NCI-H526 treated with DMSO at 0.1 percent for 48 hours (cell line): ENCODE measurements around the gene HOXB9.
A peak's percentile ranks its signal among the peaks of the same experiment; 100 is the strongest.

ENCODE experiments used
- DNase-seq: peaks from one replicate; lab custom pipeline; 2025; lab: John Stamatoyannopoulos, UW

Gene HOXB9

DNA sequence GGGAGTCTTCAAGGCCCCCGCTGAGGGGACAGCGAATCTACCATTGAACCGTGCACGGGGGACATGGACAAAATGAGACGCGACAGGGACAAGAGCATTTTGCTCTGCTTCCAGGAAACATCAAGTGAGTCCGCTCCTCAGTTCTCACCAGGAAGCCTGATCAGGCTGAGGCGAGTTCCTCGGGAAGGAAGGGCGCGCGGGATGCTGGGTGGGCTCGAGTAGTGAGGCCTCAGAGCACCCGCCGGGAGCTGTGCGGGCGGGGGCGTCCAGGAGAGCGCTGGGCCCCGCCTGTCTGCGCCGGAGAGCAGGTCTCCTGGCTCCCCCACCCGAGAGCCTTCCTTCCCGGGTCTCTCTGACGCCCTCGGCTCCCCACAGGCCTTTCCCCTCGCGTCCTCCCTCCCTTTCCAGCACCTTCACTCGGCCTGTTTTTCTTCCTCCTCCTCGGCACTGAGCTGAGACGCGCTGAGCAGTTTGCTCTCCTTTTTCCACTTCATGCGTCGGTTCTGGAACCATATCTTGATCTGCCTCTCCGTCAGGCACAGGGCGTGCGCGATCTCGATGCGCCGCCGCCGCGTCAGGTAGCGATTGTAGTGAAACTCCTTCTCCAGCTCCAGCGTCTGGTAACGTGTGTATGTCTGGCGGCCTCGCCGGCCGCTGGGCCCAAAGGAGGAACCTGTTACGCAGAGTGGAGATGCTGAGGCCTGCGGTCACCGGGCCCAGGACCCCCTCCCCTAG is 30.0 kb downstream of the HOXB9 start:
- no peak for DNase-seq

DNA sequence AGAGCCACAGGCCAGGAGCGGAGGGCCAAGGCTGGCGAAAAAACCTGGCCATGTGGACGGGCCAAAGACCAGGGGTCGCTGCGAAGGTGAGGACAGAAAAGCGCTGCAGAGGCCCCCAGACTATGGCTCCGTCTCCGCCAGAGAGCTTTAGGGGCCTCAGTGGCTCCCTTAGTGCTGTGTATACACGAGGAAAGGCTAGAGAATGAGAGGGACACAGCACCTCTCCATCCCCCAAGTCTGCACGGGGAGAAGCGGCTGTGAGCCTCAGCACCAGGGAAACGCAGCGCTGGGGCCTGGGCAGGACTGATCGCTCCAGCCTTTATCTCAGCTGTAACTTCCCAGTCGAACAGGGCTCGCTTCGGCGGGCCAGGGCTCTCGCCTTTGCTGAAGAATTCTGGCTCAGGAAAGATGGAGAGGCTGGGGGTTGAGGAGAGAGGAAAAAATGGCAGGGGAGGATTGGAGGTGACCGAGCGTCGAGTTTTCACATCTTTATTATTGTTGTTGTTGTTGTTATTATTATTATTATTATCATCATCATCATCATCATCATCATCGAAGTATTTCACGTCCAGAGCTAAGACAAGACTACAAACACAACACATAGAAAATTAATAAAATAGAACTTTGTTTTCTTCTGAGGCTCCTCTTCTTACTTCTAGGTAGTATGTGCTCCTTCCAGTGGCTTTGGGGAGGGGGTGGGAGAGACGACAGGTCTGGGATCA is 30.7 kb downstream of the HOXB9 start:
- DNase-seq: no peak

DNA sequence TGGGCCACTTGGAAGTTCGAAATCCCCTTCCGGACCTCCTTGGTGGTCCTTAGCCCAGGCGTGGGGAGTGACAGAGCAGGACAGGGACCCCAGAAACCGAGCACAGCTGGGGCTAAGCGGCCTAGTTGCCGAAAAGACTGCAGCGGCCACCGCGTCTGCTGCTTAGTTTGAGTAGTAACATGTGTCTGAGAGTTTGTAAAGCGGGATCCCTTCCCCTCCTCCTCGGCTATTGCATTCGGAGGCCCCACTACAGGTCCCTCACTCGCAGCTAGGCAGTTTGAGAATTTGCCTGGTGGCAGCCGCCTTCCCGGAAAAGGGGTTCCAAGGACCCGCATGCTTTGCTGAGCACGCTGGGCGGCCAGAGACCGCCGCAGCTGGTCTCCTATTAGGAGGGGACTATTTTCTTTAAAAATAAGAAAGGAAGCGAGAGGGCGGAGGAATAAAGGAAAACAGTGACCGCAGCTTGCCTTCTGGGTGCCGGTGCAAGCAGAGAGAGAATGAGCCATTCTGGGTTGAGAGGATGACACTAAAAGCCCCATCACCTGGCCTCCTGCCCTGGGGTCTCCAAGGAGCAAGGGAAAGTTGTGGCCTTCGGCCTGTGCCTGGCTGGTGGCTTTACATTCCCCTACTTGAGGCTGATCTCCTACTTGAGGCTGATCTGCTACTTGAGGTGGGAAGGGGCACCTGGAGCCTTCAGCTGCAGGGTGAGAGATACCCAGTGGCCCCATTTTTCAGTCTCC is 31.4 kb downstream of the HOXB9 start:
- no peak for DNase-seq

DNA sequence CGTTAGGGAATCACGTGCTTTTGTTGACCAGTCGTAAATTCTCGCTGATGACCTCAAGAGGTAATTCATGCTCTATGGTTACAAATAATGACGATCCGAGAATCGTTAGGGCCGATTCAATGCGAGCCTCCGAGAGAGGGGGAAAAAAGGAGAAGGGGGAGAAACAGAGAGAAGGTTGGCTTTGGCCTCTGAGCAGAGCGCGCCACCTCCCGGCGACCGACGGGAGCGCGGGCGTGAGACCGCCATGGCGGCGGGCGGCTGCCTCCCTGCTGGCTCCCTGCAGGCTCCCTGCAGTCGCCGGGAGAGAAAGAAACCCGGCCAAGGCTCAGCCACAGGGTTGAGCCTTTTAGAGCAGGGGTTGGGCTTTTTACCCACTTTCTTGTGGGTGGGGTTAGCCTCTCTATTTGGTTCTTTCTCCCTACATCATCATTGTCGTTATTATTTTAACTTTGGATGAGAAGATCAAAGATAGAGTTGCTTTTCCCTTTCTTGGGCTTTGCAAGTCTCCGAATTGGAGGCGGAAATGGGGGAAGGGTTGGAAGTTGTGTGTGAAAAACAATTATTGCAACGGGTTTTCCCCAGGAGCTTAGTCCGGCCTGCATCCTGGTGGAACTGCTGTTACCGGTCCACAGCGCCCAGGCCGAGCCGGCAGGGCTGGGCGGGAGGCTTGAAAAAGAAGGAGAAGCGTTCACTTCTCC is 32.2 kb downstream of the HOXB9 start:
- peak; percentile 68 for DNase-seq

DNA sequence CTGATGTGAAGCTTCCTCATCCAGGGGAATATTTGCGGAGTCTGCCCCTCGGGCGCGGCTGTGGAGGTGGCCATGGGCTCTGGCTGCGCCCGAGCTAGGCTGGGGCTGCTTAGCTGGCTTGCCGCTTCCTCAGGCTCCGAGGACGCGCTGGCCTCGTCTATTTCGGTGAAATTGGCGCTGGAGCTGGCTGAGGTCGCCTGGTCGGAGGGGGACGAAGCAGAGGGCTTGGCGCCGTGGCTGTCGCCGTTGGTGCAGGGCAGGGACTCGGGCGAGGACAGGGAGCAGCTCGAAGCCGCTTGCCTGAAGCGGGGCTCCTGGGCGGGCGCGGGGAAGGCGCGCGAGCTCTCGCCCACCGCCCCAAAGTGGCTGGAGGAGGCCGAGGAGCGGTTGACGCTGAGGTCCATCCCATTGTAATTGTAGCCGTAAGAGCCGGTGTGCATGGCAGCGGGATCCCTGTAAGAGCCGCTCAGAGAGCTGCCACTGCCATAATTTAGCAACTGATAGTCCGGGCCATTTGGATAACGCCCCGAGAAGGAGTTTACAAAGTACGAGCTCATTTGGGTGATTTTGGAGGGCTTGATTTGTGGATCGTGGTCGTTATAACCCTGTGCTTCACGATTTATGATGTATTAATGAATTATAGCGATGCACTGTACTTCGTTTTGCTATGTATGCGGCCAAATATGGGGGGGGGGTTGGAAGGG is 32.9 kb downstream of the HOXB9 start, which contains the start of gene HOXB5:
Gene HOXB5 (minus strand): TSS at position 654 of the 704 bp plus-strand sequence. CDS start 97 bp downstream, at position 557.
- DNase-seq: peak; percentile 57

DNA sequence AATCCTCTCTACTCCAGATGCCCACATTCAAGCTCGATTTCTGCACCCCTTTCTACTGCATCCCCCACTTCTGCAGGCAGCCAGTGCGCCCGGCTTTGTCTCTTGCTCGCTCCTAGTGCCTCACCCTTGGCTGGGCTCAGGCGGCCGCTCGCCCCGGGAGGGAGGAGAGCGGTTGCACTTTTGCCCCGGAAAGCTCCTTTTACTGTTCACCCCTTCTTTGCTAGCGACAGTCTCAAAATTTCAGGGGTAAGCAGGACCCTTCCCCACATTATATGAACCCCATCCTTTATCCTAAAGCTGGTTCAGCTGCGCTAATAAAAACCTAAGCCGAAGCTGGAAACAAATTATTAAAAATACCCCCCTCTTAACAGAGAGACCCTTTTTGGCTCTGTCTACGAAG is 33.6 kb downstream of the HOXB9 start:
- no peak for DNase-seq

DNA sequence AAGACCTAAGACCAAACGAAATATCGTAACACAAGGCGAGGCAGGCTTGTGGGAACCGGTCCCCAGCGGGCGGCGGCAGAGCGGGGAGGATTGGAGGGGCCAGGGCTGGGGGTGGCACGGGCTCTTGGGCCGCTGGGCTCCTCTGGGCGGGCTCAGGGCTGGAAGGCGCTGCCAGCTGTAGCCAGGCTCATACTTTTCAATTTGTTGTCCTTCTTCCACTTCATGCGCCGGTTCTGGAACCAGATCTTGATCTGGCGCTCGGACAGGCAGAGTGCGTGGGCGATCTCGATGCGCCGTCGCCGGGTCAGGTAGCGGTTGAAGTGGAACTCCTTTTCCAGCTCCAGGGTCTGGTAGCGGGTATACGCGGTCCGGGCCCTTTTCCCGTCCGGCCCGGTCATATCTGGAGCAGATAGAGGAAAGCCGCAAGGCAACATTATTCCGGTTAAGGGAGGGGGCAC is 34.1 kb downstream of the HOXB9 start:
- DNase-seq: no peak

DNA sequence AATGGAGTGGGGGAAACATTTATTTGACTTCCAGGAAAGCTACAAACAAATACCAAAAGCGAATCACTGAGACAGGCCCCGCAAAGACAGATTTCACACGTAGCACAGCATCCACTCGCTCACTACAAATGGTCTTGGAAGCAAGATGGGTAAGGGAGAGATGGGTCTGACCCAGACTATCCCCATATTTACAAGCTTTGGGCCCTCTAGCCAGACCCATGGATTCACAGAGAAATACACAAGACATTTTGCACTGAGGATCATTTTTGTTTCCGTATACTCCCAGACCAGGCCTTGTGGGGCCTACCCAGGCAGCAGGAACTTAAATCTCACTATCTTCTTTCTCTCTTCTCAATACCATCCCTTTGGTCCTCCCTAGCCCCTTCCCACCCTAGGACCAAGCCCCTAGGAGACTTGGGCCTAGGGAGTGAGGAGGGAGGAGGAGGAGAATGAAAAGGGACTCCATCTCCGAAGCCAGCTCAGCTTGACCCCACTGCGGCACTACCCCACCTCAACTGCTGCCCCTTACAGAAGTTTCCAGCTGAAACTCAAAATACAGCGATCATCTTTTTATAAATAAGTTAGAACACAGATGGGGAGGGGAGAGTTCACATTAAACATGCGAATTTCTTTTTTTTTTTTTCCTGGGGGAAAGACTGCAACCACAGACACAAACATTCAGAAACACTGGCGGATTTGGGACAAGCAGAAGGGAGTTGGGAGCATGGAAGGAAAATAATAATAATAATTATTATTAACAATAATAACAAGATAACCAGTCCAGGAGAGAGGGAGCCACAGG is 34.7 kb downstream of the HOXB9 start:
- no peak for DNase-seq

DNA sequence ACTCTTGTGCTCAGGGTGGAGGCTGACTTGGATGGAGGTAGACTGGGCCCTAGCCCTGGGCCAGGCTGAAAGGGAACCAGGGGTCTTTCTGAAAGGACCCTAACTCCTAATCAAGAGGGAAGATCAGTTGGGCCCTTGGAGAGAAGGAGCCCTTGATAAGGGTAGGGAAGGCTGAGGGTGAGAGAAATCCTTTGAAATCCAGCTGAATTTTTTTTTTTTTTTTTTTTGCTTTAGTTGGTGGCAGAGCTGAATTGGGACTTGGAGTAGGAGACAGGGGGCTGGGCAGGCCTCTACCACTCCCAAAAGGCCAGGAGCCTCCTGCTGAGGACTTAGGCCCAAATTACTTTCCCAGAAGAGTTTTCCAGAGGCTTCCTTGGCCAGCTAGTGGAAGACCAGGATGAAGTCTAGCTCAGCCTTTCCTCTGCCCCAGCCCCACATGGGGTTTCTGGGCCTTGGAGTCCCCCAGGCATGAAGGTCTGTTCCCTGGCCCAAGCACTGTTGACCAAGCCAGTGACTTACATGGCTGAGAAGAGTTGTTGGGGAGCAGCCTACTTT is 35.5 kb downstream of the HOXB9 start:
- no peak for DNase-seq

DNA sequence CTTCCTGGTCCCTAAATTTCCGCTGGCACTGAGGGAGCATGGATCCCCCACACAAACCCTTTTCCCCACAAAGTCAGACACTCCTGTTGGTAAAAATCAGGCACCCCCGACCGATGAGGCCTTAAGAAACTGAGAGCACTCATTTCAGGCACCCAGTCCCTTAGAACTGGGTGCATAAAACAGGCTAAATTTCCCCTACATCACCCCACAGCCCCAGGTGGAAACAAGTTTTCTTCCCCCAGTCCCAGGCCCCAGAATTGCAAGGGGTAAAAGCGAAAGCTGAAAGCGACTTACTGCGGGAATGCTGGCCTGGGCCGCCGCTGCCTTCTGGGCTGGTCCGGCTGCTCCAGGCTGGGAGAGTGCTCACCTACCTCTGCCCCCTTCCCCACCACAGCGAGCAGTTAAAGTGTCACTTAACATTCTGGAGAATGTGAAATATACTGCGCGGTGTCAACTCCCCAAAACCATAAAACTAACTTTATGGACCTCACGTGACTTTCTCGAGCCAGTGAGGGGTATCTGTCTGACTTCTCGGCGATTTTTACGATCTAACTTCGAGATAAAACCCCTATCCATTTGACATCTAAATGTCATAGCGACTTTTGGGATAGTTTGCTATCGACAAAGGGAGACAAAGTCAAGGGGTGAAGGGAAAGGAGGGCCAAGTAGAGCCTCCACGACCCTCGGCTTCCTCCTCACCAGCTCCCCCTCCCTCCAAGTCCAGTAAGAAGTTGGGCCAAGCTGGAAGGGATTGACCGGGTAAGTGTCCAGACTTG is 36.1 kb downstream of the HOXB9 start, which contains the start of gene HOXB3:
Gene HOXB3 (minus strand): TSS at position 411 of the 776 bp plus-strand sequence. CDS start 37,767 bp downstream, outside the sequence.
- no peak for DNase-seq

DNA sequence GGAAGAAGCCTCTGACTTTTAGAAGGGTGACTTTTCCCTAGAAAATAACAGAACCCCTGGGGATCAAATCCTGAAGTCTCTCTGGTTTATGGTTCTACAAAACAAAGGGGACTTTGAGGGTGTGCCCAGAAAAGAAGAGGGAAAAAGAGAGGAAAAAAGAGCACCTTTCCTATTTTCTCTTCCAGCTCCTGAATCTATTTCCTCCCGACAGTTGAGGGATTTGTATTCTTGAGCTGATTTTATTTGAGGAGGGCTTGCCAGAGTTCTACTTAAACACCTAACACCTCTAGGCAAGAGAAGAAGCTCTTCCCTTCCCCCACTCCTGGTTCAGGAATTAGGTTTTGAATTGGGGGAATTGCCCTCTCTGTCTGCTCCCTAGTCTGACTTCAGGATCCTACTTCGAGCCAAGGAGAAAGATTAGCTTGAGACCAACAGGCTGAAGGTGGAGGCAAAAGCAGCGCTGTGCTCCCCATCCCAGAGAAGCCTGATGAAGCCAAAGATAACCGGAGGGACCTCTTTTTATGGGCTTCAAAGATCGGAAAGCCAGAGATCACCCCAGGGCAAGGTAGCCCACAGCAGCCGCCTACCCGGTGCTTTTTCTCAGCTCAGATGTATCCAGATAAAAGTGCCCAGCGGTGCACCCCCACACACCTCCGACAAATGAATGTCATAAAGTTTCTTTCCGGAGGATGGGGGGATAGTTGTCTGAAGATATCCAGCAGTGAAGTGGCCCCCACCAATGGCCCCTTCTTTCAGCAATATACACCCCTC is 36.9 kb downstream of the HOXB9 start:
- DNase-seq: no peak

DNA sequence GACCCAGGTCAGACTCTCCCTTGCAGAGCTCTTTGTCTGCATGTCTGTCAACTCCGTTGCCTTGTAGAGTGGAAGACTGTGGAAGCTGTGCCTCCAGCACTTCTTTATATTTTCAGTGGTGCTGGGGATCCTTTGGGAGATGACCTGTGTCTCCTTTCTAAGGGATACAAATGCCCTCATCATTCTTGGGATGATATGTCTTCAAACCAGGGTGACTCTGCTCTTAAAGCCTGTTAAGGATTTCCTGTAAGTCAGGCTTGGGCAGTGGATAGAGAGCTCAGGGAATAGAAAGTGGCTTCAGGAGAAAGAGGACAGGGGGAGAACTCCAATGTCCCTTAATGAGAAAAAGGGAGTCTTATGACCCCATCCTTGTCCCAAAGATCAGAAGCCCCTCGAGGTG is 37.6 kb downstream of the HOXB9 start:
- no peak for DNase-seq

DNA sequence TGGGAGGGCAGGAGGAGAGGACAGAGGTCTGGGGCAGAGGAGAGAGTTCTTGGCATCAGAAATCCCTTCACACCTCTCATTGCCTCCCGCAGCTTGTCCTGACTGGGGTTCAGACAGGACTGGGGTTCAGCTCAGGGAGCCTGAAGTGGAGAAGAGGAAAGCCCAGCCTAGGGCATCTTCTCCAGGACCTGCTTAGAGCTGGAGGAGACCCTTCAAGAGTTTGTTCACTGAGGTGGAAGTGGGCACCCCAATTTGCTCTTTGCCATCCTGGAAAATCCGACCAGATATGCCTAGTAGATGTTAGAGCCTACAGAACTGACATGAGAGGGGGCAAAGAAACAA is 38.1 kb downstream of the HOXB9 start:
- DNase-seq: no peak

DNA sequence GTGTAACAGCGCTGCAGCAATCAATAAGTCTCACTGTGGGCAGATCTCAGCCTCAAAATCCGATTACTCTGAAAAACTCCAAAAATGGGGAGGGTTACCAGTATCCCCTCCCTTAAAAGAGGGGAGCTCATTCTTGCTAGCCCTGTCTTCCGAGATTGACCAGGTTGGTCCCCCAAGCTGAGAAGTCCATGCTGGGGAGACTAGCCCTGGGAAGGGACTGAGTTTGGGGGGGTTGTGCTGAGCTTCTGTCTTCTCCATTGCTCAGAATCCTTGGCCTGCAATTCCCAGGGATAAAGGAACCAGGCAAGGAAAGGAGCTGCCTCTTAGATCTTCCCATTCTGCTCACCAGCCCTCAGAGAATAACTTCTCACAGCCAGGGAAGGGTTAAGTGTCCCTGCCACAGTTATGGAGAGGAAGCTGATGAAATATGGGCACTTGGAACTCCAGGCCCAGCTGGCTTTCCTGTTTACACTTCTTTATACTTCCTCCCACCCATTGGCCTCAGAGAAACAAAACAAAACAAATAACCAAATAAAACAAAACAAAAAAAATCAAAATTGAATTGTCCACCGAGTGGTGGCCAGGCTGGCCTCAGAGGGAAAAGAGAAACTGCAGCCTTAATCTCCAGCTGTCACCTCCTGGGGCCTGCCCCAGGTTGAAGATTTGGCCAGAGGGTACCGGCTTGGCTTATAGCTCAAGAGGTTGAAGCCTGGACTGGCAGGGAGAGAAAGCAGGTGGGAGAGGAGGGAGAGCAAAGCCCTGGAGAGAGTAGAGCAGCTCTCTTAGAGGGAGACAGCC is 38.7 kb downstream of the HOXB9 start:
- DNase-seq: no peak

DNA sequence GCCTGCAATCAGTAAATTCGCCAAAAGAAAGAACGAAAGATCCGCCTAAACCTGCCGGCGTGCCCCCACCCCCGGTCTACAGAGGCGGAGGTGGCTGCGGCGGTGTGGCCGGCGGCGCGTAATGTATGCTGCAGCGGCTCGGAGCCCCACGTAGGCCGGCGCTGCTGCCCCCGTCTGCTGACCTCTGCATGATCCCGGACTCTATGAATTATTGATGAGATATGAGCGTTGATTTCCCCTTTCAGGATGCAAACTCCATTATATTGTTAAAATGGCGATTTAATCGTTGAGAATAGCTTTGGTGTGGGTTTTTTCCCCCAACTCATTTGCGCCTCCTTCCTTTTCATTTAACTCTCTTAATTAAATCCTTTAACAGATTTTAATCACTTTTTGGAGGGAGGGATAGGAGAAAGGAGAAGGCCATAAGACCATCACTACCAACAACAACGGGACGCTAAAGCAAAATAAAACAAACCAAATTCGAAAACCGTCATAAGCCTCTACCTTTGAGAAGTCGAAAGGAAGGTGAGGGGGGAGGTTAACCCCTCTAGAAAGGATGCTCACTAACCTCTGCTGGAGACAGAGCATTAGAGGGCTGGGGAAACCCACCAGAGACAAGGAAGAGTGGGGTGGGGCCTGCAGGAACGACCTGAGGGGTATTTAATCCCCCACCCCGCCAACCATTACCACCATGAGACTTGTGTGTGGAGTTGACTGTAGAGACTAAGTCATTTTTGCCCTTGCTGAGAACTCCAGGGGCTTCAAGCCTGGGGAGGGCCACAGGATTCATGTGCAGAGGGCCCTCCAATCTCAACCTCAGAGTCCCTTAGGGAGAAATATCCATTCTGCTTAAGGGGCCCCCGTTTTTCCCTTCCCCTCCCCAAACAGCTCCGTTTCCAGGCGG is 39.6 kb downstream of the HOXB9 start:
- no peak for DNase-seq

DNA sequence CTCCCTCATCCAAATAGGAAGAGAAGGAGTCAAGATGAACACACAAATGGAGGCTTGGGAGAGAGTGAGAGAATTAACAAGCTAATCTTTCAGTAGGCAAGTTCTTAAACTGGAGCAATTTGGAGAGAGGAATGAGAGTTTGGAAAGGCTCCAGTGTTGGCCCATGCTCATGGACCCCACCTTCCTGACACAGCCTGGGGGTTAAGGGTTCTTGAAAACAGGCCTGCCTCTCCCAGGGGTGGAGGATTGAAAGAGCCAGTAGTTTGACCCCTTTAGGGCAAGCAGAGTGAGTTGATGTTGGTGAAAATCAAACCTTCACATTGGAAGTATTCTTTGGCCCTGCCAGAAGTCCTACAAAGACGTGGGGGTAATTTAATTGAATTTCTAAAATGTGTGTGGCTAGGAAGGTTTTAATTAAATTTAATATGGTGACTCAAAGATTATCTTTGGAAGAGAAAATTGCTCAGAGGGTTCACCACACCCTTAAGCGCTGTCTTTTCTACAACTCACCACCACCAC is 41.9 kb downstream of the HOXB9 start:
- DNase-seq: no peak
